SK-N-SH (cell line): Measurements from ENCODE around the gene OR10J1. TPM values are rescaled to one million over a fixed set of nuclear protein-coding genes. Genes with fewer than 3 reads are reported as not detected.
A peak's percentile ranks its signal among the peaks of the same experiment; 100 is the strongest.

ENCODE experiments used
- CTCF ChIA-PET: fragments of 300-600, 350-600 bp; formaldehyde crosslinking; extraction: SDS; loops from one replicate; lab custom pipeline; 2021; lab: Yijun Ruan, JAX
- POLR2A ChIA-PET: fragments of 350-600 bp; sonication (Branson Sonifier 250); formaldehyde crosslinking; extraction: SDS; loops from one replicate; lab custom pipeline; 2020; ENCODE audit warnings: antibody characterized with exemption, inconsistent platforms; lab: Yijun Ruan, JAX
- DNase-seq: peaks from one replicate; pipeline ENCODE4 v3.0.0; 2012
- H2AFZ ChIP-seq: fragments of 200-600 bp; sonication (generic); 2 replicates; pipeline ENCODE4 v1.8.1; 2016; ENCODE audit warnings: antibody characterized with exemption, mild to moderate bottlenecking, low read depth
- H3F3A ChIP-seq: fragments of 200-600 bp; sonication (generic); replicated peaks from 2 replicates; pipeline ENCODE3; 2016; ENCODE audit warnings: antibody characterized with exemption, mild to moderate bottlenecking; ENCODE audit not compliant: insufficient read depth
- H3K27ac ChIP-seq, 2 experiments: fragments of 200-500 bp in 1 of 2; fragments of 200-600 bp in 1 of 2; sonication (Bioruptor generic) in 1 of 2; sonication (generic), shearing (Covaris generic) in 1 of 2; 2 replicates each; pipeline versions ENCODE4 v1.5.1 to v1.6.1; 2014 to 2016; ENCODE audit warnings: low read depth in 2 of 2, inconsistent platforms in 1 of 2, low read length in 1 of 2, mild to moderate bottlenecking in 1 of 2, mixed read lengths in 1 of 2
- H3K27me3 ChIP-seq: fragments of 200-600 bp; sonication (generic), shearing (Covaris generic); 2 replicates; pipeline ENCODE4 v1.6.1; 2016; ENCODE audit warnings: mixed run types; ENCODE audit not compliant: insufficient read depth
- H3K36me3 ChIP-seq, 2 experiments: fragments of 200-500 bp in 1 of 2; fragments of 200-600 bp in 1 of 2; sonication (Bioruptor generic) in 1 of 2; sonication (generic) in 1 of 2; replicated peaks in 1 of 2; 2 replicates each; pipeline versions ENCODE3 to v1.5.1; 2014 to 2016; ENCODE audit warnings: low read length in 1 of 2, mild to moderate bottlenecking in 1 of 2; ENCODE audit not compliant: insufficient read depth in 2 of 2, control insufficient read depth in 1 of 2
- H3K4me1 ChIP-seq, 2 experiments: fragments of 200-500 bp in 1 of 2; fragments of 200-600 bp in 1 of 2; sonication (Bioruptor generic) in 1 of 2; sonication (generic), shearing (Covaris generic) in 1 of 2; 2 replicates each; pipeline versions ENCODE4 v1.5.1 to v1.6.1; 2014 to 2016; ENCODE audit warnings: low read depth in 1 of 2, low read length in 1 of 2, mixed run types in 1 of 2; ENCODE audit not compliant: insufficient read depth in 2 of 2, control insufficient read depth in 1 of 2
- H3K4me2 ChIP-seq: fragments of 200-600 bp; sonication (generic), shearing (Covaris generic); 2 replicates; pipeline ENCODE4 v1.6.1; 2017; ENCODE audit warnings: mixed run types
- H3K4me3 ChIP-seq, 2 experiments: fragments of 200-500 bp in 1 of 2; fragments of 200-600 bp in 1 of 2; sonication (Bioruptor generic) in 1 of 2; sonication (generic), shearing (Covaris generic) in 1 of 2; 2 replicates each; pipeline versions ENCODE4 v1.5.1 to v1.8.1; 2014 to 2016; ENCODE audit warnings: low read depth in 2 of 2, inconsistent platforms in 1 of 2, low read length in 1 of 2, mild to moderate bottlenecking in 1 of 2, mixed read lengths in 1 of 2, moderate library complexity in 1 of 2
- H3K79me2 ChIP-seq: fragments of 200-600 bp; sonication (generic); 2 replicates; pipeline ENCODE4 v1.8.1; 2017; ENCODE audit warnings: mild to moderate bottlenecking; ENCODE audit not compliant: insufficient read depth
- H3K9ac ChIP-seq: fragments of 200-600 bp; sonication (generic); 2 replicates; pipeline ENCODE4 v1.6.1; 2017; ENCODE audit warnings: mixed run types
- H3K9me2 ChIP-seq: fragments of 200-600 bp; sonication (generic); 2 replicates; pipeline ENCODE4 v1.6.1; 2017; ENCODE audit warnings: mixed run types
- H3K9me3 ChIP-seq: fragments of 200-600 bp; sonication (generic); 2 replicates; pipeline ENCODE4 v1.6.1; 2017; ENCODE audit warnings: mixed run types, mild to moderate bottlenecking, moderate library complexity
- H4K20me1 ChIP-seq: fragments of 200-600 bp; sonication (generic); 2 replicates; pipeline ENCODE4 v1.6.1; 2017; ENCODE audit warnings: mild to moderate bottlenecking, mixed run types; ENCODE audit not compliant: insufficient read depth
- CHD2 ChIP-seq: fragments of 150-350 bp; IDR thresholded peaks from 2 replicates; pipeline ENCODE4 v1.6.1; 2018; ENCODE audit warnings: low read length; ENCODE audit not compliant: partially characterized antibody
- EP300 ChIP-seq, 2 experiments: IDR thresholded peaks; 2 replicates each; pipeline versions ENCODE4 v1.4.0 to v1.6.1; 2012; ENCODE audit warnings: borderline replicate concordance in 1 of 2, low read depth in 1 of 2, low read length in 1 of 2
- FOSL2 ChIP-seq: IDR thresholded peaks from 2 replicates; pipeline ENCODE4 v1.4.0; 2012; ENCODE audit warnings: low read depth, mild to moderate bottlenecking, moderate library complexity, borderline replicate concordance
- GABPA ChIP-seq: IDR thresholded peaks from 2 replicates; pipeline ENCODE4 v1.4.0; 2012; ENCODE audit warnings: low read depth, mild to moderate bottlenecking
- GATA2 ChIP-seq: sonication (generic); formaldehyde crosslinking; IDR thresholded peaks from 2 replicates; pipeline ENCODE4 v1.5.0; 2020; ENCODE audit warnings: mild to moderate bottlenecking, missing genetic modification reagents
- JUND ChIP-seq: IDR thresholded peaks from 2 replicates; pipeline ENCODE4 v1.4.0; 2012
- MAX ChIP-seq: IDR thresholded peaks from 2 replicates; pipeline ENCODE4 v1.4.0; 2012; ENCODE audit warnings: low read depth
- MEF2A ChIP-seq: IDR thresholded peaks from 2 replicates; pipeline ENCODE4 v1.4.0; 2012; ENCODE audit warnings: low read depth, borderline replicate concordance
- POLR2AphosphoS5 ChIP-seq: IDR thresholded peaks from 2 replicates; pipeline ENCODE4 v1.6.1; 2012; ENCODE audit warnings: low read depth, low read length
- REST ChIP-seq: IDR thresholded peaks from 2 replicates; pipeline ENCODE4 v1.6.1; 2012; ENCODE audit warnings: mild to moderate bottlenecking, low read depth, low read length, moderate library complexity
- RXRA ChIP-seq: IDR thresholded peaks from 2 replicates; pipeline ENCODE4 v1.4.0; 2012; ENCODE audit warnings: low read depth, mild to moderate bottlenecking, borderline replicate concordance
- TEAD4 ChIP-seq: IDR thresholded peaks from 2 replicates; pipeline ENCODE4 v1.4.0; 2012; ENCODE audit warnings: mild to moderate bottlenecking, borderline replicate concordance; ENCODE audit not compliant: insufficient read depth
- WGBS: methylation state at CpG from one replicate; pipeline ENCODE4 v1.1.6; 2017; ENCODE audit warnings: low lambda C conversion rate; 5-methylcytosine and 5-hydroxymethylcytosine counted together
- polyA plus RNA-seq, 3 experiments: library from polyadenylated mRNA; depleted of rRNA; stranded (reverse); fragments of >200 nt; gene quantifications; 2 replicates each; pipeline ENCODE4 v1.2.3, GENCODE V29; 2012
- TF ChIP-seq, protein P1 (sequence below): fragments of 150-350 bp; IDR thresholded peaks from 2 replicates; pipeline ENCODE4 v1.6.1; 2016; ENCODE audit warnings: mild to moderate bottlenecking, low read depth, low read length

The OR10J1 gene
- polyA plus RNA-seq, 1 of the 3 experiments (the other 2 are of a cell fraction) = not detected

- TF ChIP-seq TEAD4 = no peak
- TF ChIP-seq CHD2 = no peak
- TF ChIP-seq GATA2 (CRISPR knock-in tag) = no peak
Observed at GRCh38 chr1:159428536-159428935, 11.0 kb upstream of the OR10J1 start (continued).

GRCh38 chr1:159429074-159429861, 10.3 kb upstream of the OR10J1 start:
- Histone ChIP-seq H3K4me2 (peak overlapping the region; percentile 51), H4K20me1 (no peaks in the 10 kb centered on the region), H2AFZ (peak overlapping the region; percentile 67), H3K79me2 (no peaks in the 10 kb centered on the region), H3F3A (peaks cover 5% of the 10 kb centered on the region), H3K27ac (peak overlapping the region in 1 of 2 experiments; percentile 86; a peak in 2 of 4 replicates), H3K4me3 (no peak overlapping the region), H3K36me3 (no peaks in the 10 kb centered on the region), H3K9ac (peak overlapping the region; percentile 47; the same call in 1 of the 2 replicates), H3K9me3 (no peaks in the 10 kb centered on the region), H3K27me3 (no peaks in the 10 kb centered on the region), H3K4me1 (peaks cover 0 to 9% of the 10 kb centered on the region in 2 experiments; a peak in 2 of 4 replicates), H3K9me2 (no peaks in the 10 kb centered on the region)
- TF ChIP-seq GABPA = no peak
- 6% methylated on average over 4 of the region's 4 CpGs for WGBS
- DNase-seq = no peak
- ChIA-PET POLR2A (no interaction called here), CTCF (interaction anchor here (1.3 kb wide), 1 partner anchor 17 kb away, joined by 3 read pairs; no protein-coding TSS in a partner anchor)

GRCh38 chr1:159430985-159431384, 8.5 kb upstream of the OR10J1 start:
- no peak overlapping the region for H3K4me3 ChIP-seq
- no peaks in the 10 kb centered on the region for H3K36me3 ChIP-seq
- no peak overlapping the region for H3K27ac ChIP-seq
- H3K9me3 ChIP-seq = no peaks in the 10 kb centered on the region
- peaks cover 5% of the 10 kb centered on the region for H3F3A ChIP-seq
- POLR2A ChIA-PET = no interaction called here
- no peak overlapping the region for H3K4me2 ChIP-seq
- no peaks in the 10 kb centered on the region for H3K9me2 ChIP-seq
- H3K4me1 ChIP-seq = peaks cover 0 to 9% of the 10 kb centered on the region in 2 experiments; a peak in 2 of 4 replicates
- no peak overlapping the region for H2AFZ ChIP-seq
- no peak overlapping the region for H3K9ac ChIP-seq
- no peaks in the 10 kb centered on the region for H3K79me2 ChIP-seq
- TF ChIP-seq FOSL2 = no peak
- TF ChIP-seq TEAD4 = no peak
- no peak for TF ChIP-seq GATA2 (CRISPR knock-in tag)
- TF ChIP-seq CHD2 = no peak
- WGBS = 20% methylated on average over 6 of the region's 6 CpGs
- no peak for DNase-seq
- H3K27me3 ChIP-seq = no peaks in the 10 kb centered on the region
- no peaks in the 10 kb centered on the region for H4K20me1 ChIP-seq
- CTCF ChIA-PET = no interaction called here

DNA sequence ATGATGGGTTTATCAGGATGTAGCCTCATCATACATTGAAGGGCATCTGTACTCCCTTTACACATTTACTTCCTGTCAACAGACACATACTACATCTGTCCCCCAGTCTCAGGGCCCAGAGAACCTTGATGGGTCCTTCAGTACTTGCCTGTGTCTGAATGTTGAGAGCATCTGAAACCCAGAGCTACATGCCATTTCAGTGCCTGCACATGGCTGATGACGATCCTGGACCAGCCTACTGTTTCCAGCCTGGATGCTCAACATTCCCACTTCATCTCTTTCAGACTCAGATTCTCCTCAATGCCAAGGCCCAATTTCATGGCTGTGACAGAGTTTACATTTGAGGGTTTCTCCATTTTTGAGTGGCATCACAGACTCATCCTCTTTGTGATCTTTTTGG, 7.6 kb upstream of the OR10J1 start, which contains the start of gene OR10J4:
Gene OR10J4, plus strand, starts transcription at position 301 of the 400 bp plus-strand sequence.
- ChIA-PET CTCF (no interaction called here), POLR2A (no interaction called here)
- H3K4me1 ChIP-seq = peaks cover 0 to 9% of the 10 kb centered on the region in 2 experiments; a peak in 2 of 4 replicates
- H3K9ac ChIP-seq = no peak within 1 kb of the TSS
- H2AFZ ChIP-seq = no peak within 1 kb of the TSS
- 0% methylated on average over 1 of the region's 1 CpG for WGBS
- H4K20me1 ChIP-seq = no peaks in the 10 kb centered on the region
- no peaks in the 10 kb centered on the region for H3K79me2 ChIP-seq
- no peak within 1 kb of the TSS for H3K27ac ChIP-seq
- DNase-seq = no peak
- H3K27me3 ChIP-seq = no peaks in the 10 kb centered on the region
- H3K36me3 ChIP-seq = no peaks in the 10 kb centered on the region
- no peaks in the 10 kb centered on the region for H3K9me2 ChIP-seq
- no peak within 1 kb of the TSS for H3K4me2 ChIP-seq
- H3K9me3 ChIP-seq = no peaks in the 10 kb centered on the region
- H3K4me3 ChIP-seq = no peak within 1 kb of the TSS
- peaks cover 5% of the 10 kb centered on the region for H3F3A ChIP-seq
- TF ChIP-seq EP300 (IDR thresholded peaks at IDR 0.05; ENCODE audit: borderline replicate concordance in 1 of 2, low read depth in 1 of 2, low read length in 1 of 2) (no peak), RXRA (no peak), REST (no peak), JUND (no peak), POLR2AphosphoS5 (no peak), MEF2A (no peak), MAX (no peak)
- TF ChIP-seq, protein P1, sequence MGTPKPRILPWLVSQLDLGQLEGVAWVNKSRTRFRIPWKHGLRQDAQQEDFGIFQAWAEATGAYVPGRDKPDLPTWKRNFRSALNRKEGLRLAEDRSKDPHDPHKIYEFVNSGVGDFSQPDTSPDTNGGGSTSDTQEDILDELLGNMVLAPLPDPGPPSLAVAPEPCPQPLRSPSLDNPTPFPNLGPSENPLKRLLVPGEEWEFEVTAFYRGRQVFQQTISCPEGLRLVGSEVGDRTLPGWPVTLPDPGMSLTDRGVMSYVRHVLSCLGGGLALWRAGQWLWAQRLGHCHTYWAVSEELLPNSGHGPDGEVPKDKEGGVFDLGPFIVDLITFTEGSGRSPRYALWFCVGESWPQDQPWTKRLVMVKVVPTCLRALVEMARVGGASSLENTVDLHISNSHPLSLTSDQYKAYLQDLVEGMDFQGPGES = no peak
